ENCODE data around the gene ELK4.

DNA sequence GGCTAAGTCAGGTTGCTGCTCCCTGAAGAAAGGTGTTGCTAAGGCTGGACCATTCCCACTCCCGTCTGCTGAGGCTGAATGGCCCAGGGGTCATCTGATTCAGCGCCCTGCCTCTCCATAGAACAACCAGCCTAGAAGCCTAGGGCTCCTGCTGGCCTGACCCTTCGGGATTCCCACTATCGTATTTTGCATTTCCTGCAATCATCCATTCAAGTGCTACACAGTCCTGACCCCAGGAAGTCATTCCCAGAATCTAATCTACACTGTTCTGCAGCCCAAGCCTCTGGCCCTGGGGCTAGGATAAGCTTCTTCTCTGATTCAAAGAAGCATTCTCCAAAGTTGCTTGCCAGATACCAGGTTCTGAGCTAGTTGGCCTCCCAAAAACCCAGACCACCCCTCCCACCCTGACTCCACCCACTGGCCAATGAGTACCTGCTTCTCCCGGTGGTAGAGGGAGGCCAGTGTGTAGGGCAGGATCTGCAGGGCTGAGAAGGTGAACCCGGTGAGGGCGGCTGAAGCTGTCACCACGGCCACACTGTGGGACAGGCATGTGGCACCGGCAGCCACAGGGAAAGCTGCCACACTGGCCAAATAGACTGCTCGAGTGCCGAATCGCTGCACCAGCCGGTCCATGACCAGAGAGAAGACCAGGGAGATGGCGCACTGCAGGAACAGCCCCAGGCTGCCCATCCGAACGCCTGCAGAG lies 29.8 kb upstream of the ELK4 start:
- TF ChIP-seq, protein P1, sequence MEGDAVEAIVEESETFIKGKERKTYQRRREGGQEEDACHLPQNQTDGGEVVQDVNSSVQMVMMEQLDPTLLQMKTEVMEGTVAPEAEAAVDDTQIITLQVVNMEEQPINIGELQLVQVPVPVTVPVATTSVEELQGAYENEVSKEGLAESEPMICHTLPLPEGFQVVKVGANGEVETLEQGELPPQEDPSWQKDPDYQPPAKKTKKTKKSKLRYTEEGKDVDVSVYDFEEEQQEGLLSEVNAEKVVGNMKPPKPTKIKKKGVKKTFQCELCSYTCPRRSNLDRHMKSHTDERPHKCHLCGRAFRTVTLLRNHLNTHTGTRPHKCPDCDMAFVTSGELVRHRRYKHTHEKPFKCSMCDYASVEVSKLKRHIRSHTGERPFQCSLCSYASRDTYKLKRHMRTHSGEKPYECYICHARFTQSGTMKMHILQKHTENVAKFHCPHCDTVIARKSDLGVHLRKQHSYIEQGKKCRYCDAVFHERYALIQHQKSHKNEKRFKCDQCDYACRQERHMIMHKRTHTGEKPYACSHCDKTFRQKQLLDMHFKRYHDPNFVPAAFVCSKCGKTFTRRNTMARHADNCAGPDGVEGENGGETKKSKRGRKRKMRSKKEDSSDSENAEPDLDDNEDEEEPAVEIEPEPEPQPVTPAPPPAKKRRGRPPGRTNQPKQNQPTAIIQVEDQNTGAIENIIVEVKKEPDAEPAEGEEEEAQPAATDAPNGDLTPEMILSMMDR (IDR thresholded peaks at IDR 0.05) = no peak
- TF ChIP-seq POLR2A (IDR thresholded peaks at IDR 0.05) = no peak

Measured in heart left ventricle (tissue), 13 donors.